Suprapubic skin (tissue), 4 donors: Measurements from ENCODE around the gene HERC2. TPM values are rescaled to one million over a fixed set of nuclear protein-coding genes. Genes with fewer than 3 reads are reported as not detected.
"Not testable (repeated sequence)": the region's sequence is repeated elsewhere in the genome, so short reads cannot be mapped to it uniquely, and the experiment has no call there.

Experiments
- DNase-seq, 2 donors: peaks; one replicate each; pipeline ENCODE4 v3.0.0-alpha.2; 2019; ENCODE audit warnings: low spot score in 2 of 2
- H3K27ac ChIP-seq: fragments of 200-600 bp; sonication (generic); one replicate; pipeline ENCODE4 v1.5.1; 2019
- H3K27me3 ChIP-seq: fragments of 200-600 bp; sonication (generic); one replicate; pipeline ENCODE4 v1.5.1; 2019
- H3K36me3 ChIP-seq: fragments of 200-600 bp; sonication (generic); one replicate; pipeline ENCODE4 v1.5.1; 2019
- H3K4me1 ChIP-seq: fragments of 200-600 bp; sonication (generic); one replicate; pipeline ENCODE4 v1.5.1; 2019
- H3K4me3 ChIP-seq: fragments of 200-600 bp; sonication (generic); one replicate; pipeline ENCODE4 v1.5.1; 2019; ENCODE audit warnings: mild to moderate bottlenecking
- H3K9me3 ChIP-seq: fragments of 200-600 bp; sonication (generic); one replicate; pipeline ENCODE4 v1.5.1; 2019
- WGBS: methylation state at CpG from one replicate; pipeline ENCODE4 v1.1.5; 2018; 5-methylcytosine and 5-hydroxymethylcytosine counted together
- total RNA-seq, 4 donors: library from RNA; depleted of rRNA; stranded (reverse); fragments of >200 nt; gene quantifications; one replicate each; pipeline ENCODE4 v1.1.0, GENCODE V29; 2016

HERC2 gene
- 100 to 1,000 TPM in 1 of 4 donors, 10 to 100 TPM in 3; 45.2 to 111 (median 73.8) TPM for total RNA-seq

GRCh38 chr15:28322129-28322588 lies at the start of gene HERC2:
Gene HERC2 (minus strand): TSS chr15:28322179. CDS start chr15:28321433, 746 bp downstream.
- not testable (repeated sequence) for H3K4me1 ChIP-seq, H3K27me3 ChIP-seq, H3K9me3 ChIP-seq, H3K36me3 ChIP-seq, H3K27ac ChIP-seq, DNase-seq
- H3K4me3 ChIP-seq, result peak within 1 kb of the TSS; percentile 34
- no CpG with 5 or more reads among the region's 52 CpGs for WGBS

- WGBS, result 66% methylated on average over 7 of the region's 17 CpGs
- H3K27ac ChIP-seq, H3K36me3 ChIP-seq, H3K4me1 ChIP-seq, H3K9me3 ChIP-seq, H3K4me3 ChIP-seq, H3K27me3 ChIP-seq: not testable (repeated sequence)
- peak; percentile 23 to 29 for DNase-seq
Measured at GRCh38 chr15:28365502-28365901, 43.5 kb upstream of the HERC2 start.

- H3K27me3 ChIP-seq, H3K36me3 ChIP-seq, DNase-seq, H3K4me1 ChIP-seq, H3K27ac ChIP-seq, H3K4me3 ChIP-seq, H3K9me3 ChIP-seq: not testable (repeated sequence)
- no CpG with 5 or more reads among the region's 7 CpGs for WGBS
Measured at GRCh38 chr15:28357984-28358383, 36.0 kb upstream of the HERC2 start, which contains the start of gene GOLGA6L24. Gene GOLGA6L24 (minus strand): TSS chr15:28358084. CDS start chr15:28358023, 61 bp downstream.

- WGBS, result 2% methylated on average over 7 of the region's 39 CpGs
- not testable (repeated sequence) for DNase-seq, H3K9me3 ChIP-seq, H3K36me3 ChIP-seq, H3K27me3 ChIP-seq, H3K27ac ChIP-seq, H3K4me1 ChIP-seq
- H3K4me3 ChIP-seq, result peak overlapping the region; percentile 34
Measured at GRCh38 chr15:28321358-28322078, 461 bp downstream of the HERC2 start.

- not testable (repeated sequence) for DNase-seq, H3K36me3 ChIP-seq, H3K27me3 ChIP-seq, H3K4me1 ChIP-seq, H3K27ac ChIP-seq, H3K4me3 ChIP-seq, H3K9me3 ChIP-seq
- WGBS, result 90% methylated on average over 1 of the region's 1 CpG
Measured at GRCh38 chr15:28319725-28320124, 2.3 kb downstream of the HERC2 start.

- H3K27me3 ChIP-seq, H3K4me1 ChIP-seq, H3K36me3 ChIP-seq, DNase-seq, H3K27ac ChIP-seq, H3K4me3 ChIP-seq, H3K9me3 ChIP-seq: not testable (repeated sequence)
- no CpG with 5 or more reads among the region's 3 CpGs for WGBS
Measured at GRCh38 chr15:28318828-28319227, 3.2 kb downstream of the HERC2 start.

- H3K9me3 ChIP-seq, H3K4me1 ChIP-seq: not testable (repeated sequence)
Measured at GRCh38 chr15:28318122-28318521, 3.9 kb downstream of the HERC2 start.

GRCh38 chr15:28316958-28317357 lies 5.0 kb downstream of the HERC2 start:
- H3K4me3 ChIP-seq, H3K36me3 ChIP-seq, H3K27me3 ChIP-seq, DNase-seq, H3K4me1 ChIP-seq, H3K9me3 ChIP-seq, H3K27ac ChIP-seq: not testable (repeated sequence)
- 96% methylated on average over 7 of the region's 7 CpGs for WGBS

More at GRCh38 chr15:28318122-28318521, 3.9 kb downstream of the HERC2 start:
- 94% methylated on average over 13 of the region's 13 CpGs for WGBS
- H3K4me3 ChIP-seq, H3K36me3 ChIP-seq, H3K27me3 ChIP-seq, DNase-seq, H3K27ac ChIP-seq: not testable (repeated sequence)

- not testable (repeated sequence) for DNase-seq, H3K27ac ChIP-seq, H3K9me3 ChIP-seq, H3K4me3 ChIP-seq, H3K27me3 ChIP-seq, H3K4me1 ChIP-seq
- WGBS, result 90% methylated on average over 11 of the region's 11 CpGs
- peaks cover 12% of the 10 kb centered on the region for H3K36me3 ChIP-seq
Measured at GRCh38 chr15:28310454-28310853, 11.5 kb downstream of the HERC2 start.

- H3K9me3 ChIP-seq, DNase-seq, H3K4me3 ChIP-seq, H3K27ac ChIP-seq, H3K27me3 ChIP-seq, H3K4me1 ChIP-seq, H3K36me3 ChIP-seq: not testable (repeated sequence)
- 98% methylated on average over 5 of the region's 5 CpGs for whole genome bisulfite sequencing
Measured at GRCh38 chr15:28308718-28309117, 13.3 kb downstream of the HERC2 start.

GRCh38 chr15:28305700-28306099 lies 16.3 kb downstream of the HERC2 start:
- not testable (repeated sequence) for H3K27me3 ChIP-seq, H3K36me3 ChIP-seq, DNase-seq, H3K27ac ChIP-seq, H3K9me3 ChIP-seq, H3K4me3 ChIP-seq, H3K4me1 ChIP-seq
- WGBS, result 100% methylated on average over 2 of the region's 2 CpGs

GRCh38 chr15:28297434-28297833 lies 24.5 kb downstream of the HERC2 start:
- H3K27me3 ChIP-seq, H3K4me1 ChIP-seq, H3K27ac ChIP-seq, H3K9me3 ChIP-seq, H3K4me3 ChIP-seq, DNase-seq: not testable (repeated sequence)
- peaks cover 12% of the 10 kb centered on the region for H3K36me3 ChIP-seq
- WGBS, result 88% methylated on average over 3 of the region's 3 CpGs

GRCh38 chr15:28296814-28297213 lies 25.2 kb downstream of the HERC2 start:
- H3K9me3 ChIP-seq, H3K27ac ChIP-seq, H3K4me3 ChIP-seq, DNase-seq, H3K4me1 ChIP-seq, H3K27me3 ChIP-seq: not testable (repeated sequence)
- peaks cover 14% of the 10 kb centered on the region for H3K36me3 ChIP-seq
- 70% methylated on average over 4 of the region's 4 CpGs for WGBS

GRCh38 chr15:28295009-28295563 lies 26.9 kb downstream of the HERC2 start:
- peaks cover 31% of the 10 kb centered on the region for H3K36me3 ChIP-seq
- not testable (repeated sequence) for H3K9me3 ChIP-seq, H3K4me1 ChIP-seq, H3K4me3 ChIP-seq, H3K27me3 ChIP-seq, DNase-seq, H3K27ac ChIP-seq
- 66% methylated on average over 2 of the region's 3 CpGs for WGBS
